SJSA1 (cell line): Measurements from ENCODE around the gene CLEC16A. TPM values are rescaled to one million over a fixed set of nuclear protein-coding genes. Genes with fewer than 3 reads are reported as not detected.

Source experiments
- DNase-seq, 2 experiments: peaks; one replicate each; pipeline ENCODE4 v3.0.0-alpha.2; 2015 to 2020; ENCODE audit warnings: low spot score in 2 of 2, low read depth in 1 of 2
- H3K27ac ChIP-seq: fragments of 250-450 bp; sonication (Bioruptor Pico); 2 replicates; pipeline ENCODE4 v1.5.1; 2020; ENCODE audit warnings: mild to moderate bottlenecking, moderate library complexity
- H3K27me3 ChIP-seq: fragments of 250-450 bp; sonication (Bioruptor Pico); replicated peaks from 2 replicates; pipeline ENCODE4 v1.5.1; 2020; ENCODE audit warnings: mild to moderate bottlenecking, moderate library complexity
- H3K36me3 ChIP-seq: fragments of 250-450 bp; sonication (Bioruptor Pico); 2 replicates; pipeline ENCODE4 v1.5.1; 2020; ENCODE audit warnings: mild to moderate bottlenecking
- H3K4me1 ChIP-seq: fragments of 250-450 bp; sonication (Bioruptor Pico); replicated peaks from 2 replicates; pipeline ENCODE4 v1.6.1; 2021; ENCODE audit warnings: mild to moderate bottlenecking
- H3K4me3 ChIP-seq: fragments of 250-450 bp; sonication (Bioruptor Pico); 2 replicates; pipeline ENCODE4 v1.5.1; 2020; ENCODE audit warnings: mild to moderate bottlenecking
- H3K9me3 ChIP-seq: fragments of 250-450 bp; sonication (Bioruptor Pico); replicated peaks from 2 replicates; pipeline ENCODE4 v1.5.1; 2020; ENCODE audit warnings: mild to moderate bottlenecking
- total RNA-seq: library from RNA; depleted of rRNA; stranded (reverse); fragments of >200 nt; shearing (Covaris generic); gene quantifications from 2 replicates; pipeline ENCODE4 v1.2.3, GENCODE V29; 2014

Gene CLEC16A
- total RNA-seq, 1 experiment from 2014 or later: 14.8 TPM

DNA sequence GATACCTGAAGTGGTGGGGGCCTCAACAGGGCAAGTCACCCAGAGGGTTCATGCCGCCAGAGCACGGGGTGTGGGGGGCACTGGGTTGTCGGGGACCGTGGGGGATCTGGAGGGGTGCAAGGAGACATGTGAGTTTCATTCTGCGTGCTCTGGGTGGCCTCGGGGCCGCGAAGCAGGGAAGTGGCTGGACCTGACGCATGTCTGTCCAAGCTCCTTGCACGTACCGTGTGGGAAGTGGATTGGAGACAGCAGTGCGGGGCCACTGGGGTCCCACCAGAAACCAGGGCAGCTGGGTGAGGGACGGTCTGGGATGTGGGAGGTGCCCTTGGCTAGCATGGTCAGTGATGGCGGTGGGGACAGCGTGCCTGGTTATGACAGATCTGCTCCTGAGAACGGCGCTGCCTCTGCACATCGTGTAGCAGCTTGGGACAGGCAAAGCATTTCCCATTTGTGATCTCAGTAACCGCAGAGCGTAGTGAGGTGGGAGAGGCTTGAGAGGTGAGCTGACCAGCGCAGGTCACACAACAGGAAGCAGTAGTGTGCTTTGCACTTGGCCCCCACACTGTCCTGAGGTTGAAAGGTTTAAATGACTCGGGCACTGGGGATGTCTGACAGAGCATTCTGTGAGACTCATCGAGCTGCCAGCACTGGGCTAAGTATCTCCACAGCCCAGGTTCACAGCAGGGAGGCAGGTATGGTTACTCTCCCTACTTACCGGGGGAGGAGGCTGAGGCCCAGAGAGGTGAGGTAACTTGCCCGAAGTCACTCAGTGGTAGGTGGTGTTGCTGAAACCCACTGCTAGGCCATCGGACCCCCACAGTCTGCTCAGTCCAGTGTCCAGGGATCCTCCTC is 197.3 kb downstream of the CLEC16A start:
- Histone ChIP-seq H3K9me3 (no peaks in the 10 kb centered on the region), H3K27ac (no peak overlapping the region), H3K4me1 (peaks cover 26% of the 10 kb centered on the region), H3K4me3 (no peak overlapping the region), H3K27me3 (no peaks in the 10 kb centered on the region), H3K36me3 (no peaks in the 10 kb centered on the region)
- no peak for DNase-seq

DNA sequence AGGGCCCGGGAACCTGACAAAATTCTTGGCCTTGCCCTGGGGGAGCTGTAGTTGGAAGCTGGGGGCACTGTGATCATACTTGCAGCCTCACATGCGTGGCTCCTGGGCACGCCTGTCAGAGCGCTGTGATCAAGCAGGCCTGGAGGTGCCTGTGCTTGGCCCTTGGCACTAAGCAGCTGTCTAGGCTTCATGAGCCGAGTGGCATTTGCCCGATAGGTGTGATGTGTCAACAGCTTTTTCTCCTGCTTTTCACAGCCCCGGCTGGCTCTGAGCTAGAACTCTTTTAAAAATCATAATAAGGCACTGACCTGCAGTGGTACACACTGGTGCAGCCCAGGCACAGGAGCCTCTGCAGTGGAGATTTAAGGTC is 197.9 kb downstream of the CLEC16A start:
- DNase-seq: no peak
- Histone ChIP-seq H3K4me1 (peaks cover 20% of the 10 kb centered on the region), H3K4me3 (no peak overlapping the region), H3K9me3 (no peaks in the 10 kb centered on the region), H3K27ac (no peak overlapping the region), H3K27me3 (no peaks in the 10 kb centered on the region), H3K36me3 (no peaks in the 10 kb centered on the region)

DNA sequence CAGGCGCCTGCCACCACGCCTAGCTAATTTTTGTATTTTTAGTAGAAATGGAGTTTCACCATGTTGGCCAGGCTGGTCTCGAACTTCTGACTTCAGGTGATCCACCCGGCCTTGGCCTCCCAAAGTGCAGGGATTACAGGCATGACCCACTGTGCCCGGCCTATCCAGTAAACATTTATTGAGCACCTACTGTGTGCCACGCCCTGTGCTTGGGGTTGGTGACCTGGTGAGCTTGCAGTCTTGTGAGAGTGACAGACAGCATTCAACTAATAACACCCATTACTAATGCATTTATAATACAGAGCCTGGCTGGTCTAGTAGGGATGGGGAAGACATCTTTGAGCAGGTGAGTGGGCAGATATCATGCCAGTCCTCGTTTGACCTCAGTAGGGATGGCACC is 198.6 kb downstream of the CLEC16A start:
- no peaks in the 10 kb centered on the region for H3K36me3 ChIP-seq

DNA sequence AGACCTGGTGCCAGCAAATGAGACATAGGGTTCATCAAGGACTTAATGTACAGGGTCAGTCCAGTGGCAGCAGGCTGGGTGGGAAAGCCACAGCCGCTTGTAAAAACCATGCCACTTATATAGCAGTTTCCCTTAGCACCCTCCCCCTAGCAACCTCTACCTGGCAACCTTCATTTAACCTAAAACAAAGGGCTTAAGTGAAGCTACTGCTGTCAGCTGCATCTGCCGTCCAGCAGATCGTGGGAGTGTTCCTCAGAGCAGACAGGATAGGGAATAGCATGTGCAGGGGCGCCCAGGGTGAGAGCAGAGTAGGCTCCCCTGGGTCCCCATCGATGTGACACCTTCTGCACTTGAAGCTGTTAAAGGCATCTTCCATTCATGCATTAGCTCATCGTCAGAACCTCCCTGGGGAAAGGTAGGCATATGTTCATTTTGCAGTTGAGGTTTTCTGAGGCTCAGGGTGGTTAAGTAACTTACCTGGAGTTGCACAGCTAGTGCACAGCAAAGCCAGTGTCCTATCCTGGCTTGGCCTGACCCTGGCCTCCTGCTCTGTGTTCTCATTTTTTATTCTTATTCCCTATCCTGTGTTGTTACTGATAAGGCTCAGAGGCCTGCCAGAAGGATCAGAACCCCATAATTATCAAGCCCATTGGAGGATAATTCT is 199.1 kb downstream of the CLEC16A start:
- Histone ChIP-seq H3K27ac (no peak overlapping the region), H3K27me3 (no peaks in the 10 kb centered on the region), H3K4me3 (no peak overlapping the region), H3K4me1 (peaks cover 11% of the 10 kb centered on the region), H3K36me3 (no peaks in the 10 kb centered on the region), H3K9me3 (no peaks in the 10 kb centered on the region)
- no peak for DNase-seq

More for the DNA sequence above, 198.6 kb downstream of the CLEC16A start:
- no peak overlapping the region for H3K4me3 ChIP-seq
- H3K27ac ChIP-seq: no peak overlapping the region
- no peaks in the 10 kb centered on the region for H3K27me3 ChIP-seq
- DNase-seq: no peak
- peaks cover 16% of the 10 kb centered on the region for H3K4me1 ChIP-seq
- no peaks in the 10 kb centered on the region for H3K9me3 ChIP-seq

DNA sequence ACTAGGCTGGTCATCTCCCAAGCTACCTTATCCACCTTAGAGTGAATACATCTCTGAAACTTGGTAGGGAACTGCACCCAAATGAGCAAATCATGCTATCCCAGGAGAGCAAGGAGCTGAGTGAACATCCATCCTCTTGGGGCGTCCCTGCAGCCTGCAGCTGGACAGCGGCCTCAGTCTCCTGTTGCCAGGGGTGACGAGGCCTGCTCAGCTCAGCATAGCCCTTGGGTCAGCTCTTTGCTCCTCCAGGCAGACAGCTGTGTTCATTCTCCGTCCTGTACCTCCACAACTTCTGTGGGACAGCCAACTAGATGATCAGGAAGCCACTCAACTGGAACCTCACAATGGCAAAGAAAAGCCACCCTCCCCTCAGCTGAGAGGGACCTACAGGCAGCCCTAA is 199.8 kb downstream of the CLEC16A start:
- DNase-seq: no peak
- H3K9me3 ChIP-seq: no peaks in the 10 kb centered on the region
- H3K27me3 ChIP-seq: no peaks in the 10 kb centered on the region
- H3K36me3 ChIP-seq: no peaks in the 10 kb centered on the region
- no peak overlapping the region for H3K27ac ChIP-seq
- H3K4me3 ChIP-seq: no peak overlapping the region
- peaks cover 11% of the 10 kb centered on the region for H3K4me1 ChIP-seq

DNA sequence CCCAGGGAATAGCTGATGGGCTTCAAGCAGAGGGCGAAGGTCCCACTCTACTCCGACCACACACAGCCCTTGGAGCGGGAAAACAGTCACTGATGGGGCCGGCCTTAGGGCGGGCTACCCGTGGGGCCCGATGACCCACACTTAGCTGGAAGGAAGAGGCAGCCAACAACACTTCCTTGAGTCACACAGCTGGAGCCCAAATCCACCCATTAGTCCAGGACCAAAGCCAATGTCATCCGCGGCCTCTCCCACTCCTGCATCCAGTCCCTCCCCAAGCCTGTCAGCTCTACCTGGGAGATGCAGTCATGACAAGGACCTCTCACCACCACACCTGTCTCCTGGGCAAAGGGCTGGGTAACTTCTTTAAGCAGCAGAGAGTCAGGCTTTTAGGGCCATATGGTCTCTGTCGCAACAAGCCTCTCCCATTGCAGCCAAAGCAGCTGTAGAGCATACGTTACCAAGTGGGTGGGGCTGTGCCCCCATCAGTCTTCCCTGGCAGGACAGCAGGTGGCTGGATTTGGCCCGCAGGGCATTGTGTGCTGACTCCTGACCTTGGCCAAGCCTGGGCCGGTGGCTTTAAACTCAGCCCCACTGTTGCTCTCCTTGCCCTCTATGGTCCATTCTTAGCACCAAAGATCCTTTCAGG is 200.9 kb downstream of the CLEC16A start:
- Histone ChIP-seq H3K36me3 (no peaks in the 10 kb centered on the region), H3K4me1 (peaks cover 4% of the 10 kb centered on the region), H3K4me3 (no peak overlapping the region), H3K9me3 (0 out of 2 replicates have a peak, but pooled peaks cover under 1% of the 10 kb centered on the region), H3K27ac (no peak overlapping the region), H3K27me3 (no peaks in the 10 kb centered on the region)
- DNase-seq: no peak

DNA sequence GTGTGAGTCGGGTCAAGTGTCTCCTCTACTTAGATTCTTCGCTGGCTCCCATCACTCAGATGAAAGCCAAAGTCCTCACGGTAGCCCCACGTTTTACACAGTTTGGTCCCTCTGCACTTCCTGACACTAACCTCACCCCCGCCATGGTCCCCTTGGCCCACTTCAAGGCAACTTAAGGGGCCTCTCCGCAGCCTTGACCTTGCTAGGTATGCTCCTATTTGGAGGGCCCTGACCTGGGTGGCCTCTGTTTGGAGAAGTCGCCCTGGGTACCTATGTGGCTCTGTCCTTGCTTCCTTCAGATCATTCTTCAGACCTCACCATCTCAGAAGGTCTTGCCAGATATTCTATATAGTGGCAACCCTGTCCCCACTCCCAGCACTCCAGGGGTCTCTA is 201.5 kb downstream of the CLEC16A start:
- Histone ChIP-seq H3K36me3 (no peaks in the 10 kb centered on the region), H3K27ac (no peak overlapping the region), H3K4me1 (no peaks in the 10 kb centered on the region), H3K27me3 (no peaks in the 10 kb centered on the region), H3K9me3 (0 out of 2 replicates have a peak, but pooled peaks cover 2% of the 10 kb centered on the region), H3K4me3 (no peak overlapping the region)
- no peak for DNase-seq

DNA sequence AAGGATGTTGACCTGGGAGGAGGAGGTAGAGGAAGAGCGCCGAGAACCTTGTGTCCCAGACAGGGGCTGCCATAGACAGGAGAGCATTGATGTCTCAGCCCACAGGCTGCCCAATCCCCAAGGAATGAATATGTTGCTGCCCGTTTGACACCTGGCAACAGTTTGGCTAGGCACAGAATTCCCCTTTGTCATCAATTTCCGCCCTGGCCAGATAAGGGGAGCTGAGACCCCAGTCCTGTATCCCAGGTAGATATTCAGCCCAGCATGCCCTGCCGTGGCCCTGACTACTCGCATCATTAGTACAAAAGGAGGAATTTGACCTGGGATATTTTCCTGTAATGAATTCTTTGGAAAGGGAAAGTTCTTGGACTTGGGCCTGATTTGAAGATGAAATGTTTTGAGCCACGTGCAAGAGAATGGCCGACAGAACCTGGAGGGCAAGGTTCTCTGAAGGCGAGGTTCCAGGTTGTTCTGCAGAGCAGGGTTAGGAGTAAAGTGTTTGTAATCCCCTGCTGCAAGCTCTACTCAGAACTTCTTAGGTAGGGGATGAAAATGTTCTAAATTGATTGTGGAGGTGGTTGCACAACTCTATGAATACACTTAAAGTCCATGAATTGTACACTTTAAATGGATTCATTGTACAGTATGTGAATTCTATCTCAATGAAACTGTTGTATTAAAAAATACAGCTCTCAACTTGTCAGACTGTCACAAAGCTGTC is 202.8 kb downstream of the CLEC16A start:
- Histone ChIP-seq H3K27ac (no peak overlapping the region), H3K27me3 (no peaks in the 10 kb centered on the region), H3K4me1 (no peaks in the 10 kb centered on the region), H3K4me3 (no peak overlapping the region), H3K9me3 (0 out of 2 replicates have a peak, but pooled peaks cover 2% of the 10 kb centered on the region), H3K36me3 (no peaks in the 10 kb centered on the region)
- DNase-seq: no peak

DNA sequence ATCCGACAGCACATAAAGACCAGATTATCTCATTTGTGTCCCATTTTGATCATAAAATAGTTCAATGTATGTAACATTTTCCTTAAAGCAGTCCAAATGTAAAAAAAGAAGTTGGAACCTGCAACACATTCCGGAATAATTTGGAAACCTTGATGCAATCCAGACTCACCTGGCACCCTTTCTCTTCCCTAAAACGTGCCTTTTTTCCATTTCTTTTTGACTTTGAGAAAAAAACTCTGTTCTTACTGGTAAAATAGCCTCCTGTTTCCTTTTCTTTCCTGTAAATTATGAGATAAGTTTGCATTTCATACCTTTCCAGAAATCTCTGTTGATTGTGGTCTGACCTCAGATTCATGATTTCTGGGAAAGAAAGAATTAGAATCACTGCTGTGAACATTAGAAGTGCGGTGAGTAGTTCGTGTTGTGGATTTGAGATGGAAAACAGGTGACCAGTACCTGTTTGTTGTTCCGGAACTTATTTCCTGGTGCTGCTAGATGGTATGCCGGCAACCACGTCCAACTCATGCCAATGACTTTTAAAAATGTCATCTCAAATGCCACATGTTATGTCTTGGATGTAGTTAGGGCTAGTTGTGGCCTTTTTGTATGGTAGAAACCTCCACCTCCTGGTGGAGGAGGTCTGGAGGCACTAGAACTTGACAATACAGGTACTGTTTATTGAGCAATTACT is 203.5 kb downstream of the CLEC16A start:
- DNase-seq: no peak
- 0 out of 2 replicates have a peak, but pooled peaks cover 2% of the 10 kb centered on the region for H3K9me3 ChIP-seq
- no peaks in the 10 kb centered on the region for H3K27me3 ChIP-seq
- H3K27ac ChIP-seq: no peak overlapping the region
- no peaks in the 10 kb centered on the region for H3K4me1 ChIP-seq
- H3K4me3 ChIP-seq: no peak overlapping the region
- H3K36me3 ChIP-seq: no peaks in the 10 kb centered on the region

DNA sequence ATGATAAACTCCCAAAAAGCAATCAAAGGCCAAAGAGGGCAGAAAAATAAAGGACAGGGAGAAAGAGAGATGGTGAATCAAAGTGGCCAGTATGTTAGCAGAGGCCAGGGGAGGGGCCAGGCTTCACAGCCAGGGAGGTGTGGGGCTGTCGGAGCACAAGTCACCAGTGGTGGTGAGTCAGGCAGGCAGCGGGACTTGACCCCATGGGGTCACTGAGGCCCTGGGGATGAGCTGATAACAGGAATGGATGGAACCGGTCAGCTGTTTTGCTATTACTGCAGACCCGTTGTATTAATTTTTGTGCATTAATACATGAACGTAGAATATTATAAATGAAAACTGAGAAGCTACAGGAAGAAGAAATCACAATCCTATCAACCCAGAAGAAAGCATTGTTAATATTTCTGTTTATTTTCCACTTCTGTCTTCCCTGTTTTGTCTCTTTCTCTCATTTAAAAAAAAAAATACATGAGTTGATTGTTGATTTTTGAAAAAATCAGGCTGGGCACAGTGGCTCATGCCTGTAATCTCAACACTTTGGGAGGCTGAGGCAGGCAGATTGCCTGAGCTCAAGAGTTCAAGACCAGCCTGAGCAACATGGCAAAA is 204.8 kb downstream of the CLEC16A start:
- H3K4me1 ChIP-seq: no peaks in the 10 kb centered on the region
- H3K27me3 ChIP-seq: no peaks in the 10 kb centered on the region
- H3K9me3 ChIP-seq: 0 out of 2 replicates have a peak, but pooled peaks cover 2% of the 10 kb centered on the region
- DNase-seq: no peak
- no peaks in the 10 kb centered on the region for H3K36me3 ChIP-seq
- no peak overlapping the region for H3K27ac ChIP-seq
- H3K4me3 ChIP-seq: no peak overlapping the region

DNA sequence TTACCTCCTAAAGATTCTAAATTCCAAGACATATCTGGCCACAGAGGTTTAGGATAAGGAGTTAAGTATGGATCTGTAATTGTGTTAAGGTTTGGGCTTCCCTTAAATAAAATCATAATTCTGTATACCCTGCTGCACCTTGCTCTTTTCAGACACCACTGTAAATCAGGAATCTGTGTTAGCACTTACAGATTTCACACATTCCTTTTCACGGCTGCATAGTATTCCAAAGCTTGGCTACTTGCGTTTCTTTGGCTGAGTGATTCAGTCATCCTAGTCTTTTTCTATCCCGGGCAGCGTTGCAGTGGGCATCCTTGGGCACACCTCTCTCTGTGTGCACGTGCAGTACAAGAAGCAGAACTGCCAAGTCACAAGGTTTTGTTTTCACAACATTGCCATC is 205.8 kb downstream of the CLEC16A start:
- Histone ChIP-seq H3K27me3 (no peaks in the 10 kb centered on the region), H3K4me1 (peaks cover 1% of the 10 kb centered on the region; the same call in 1 of the 2 replicates), H3K4me3 (no peak overlapping the region), H3K27ac (no peak overlapping the region), H3K9me3 (0 out of 2 replicates have a peak, but pooled peaks cover 2% of the 10 kb centered on the region), H3K36me3 (no peaks in the 10 kb centered on the region)
- no peak for DNase-seq

DNA sequence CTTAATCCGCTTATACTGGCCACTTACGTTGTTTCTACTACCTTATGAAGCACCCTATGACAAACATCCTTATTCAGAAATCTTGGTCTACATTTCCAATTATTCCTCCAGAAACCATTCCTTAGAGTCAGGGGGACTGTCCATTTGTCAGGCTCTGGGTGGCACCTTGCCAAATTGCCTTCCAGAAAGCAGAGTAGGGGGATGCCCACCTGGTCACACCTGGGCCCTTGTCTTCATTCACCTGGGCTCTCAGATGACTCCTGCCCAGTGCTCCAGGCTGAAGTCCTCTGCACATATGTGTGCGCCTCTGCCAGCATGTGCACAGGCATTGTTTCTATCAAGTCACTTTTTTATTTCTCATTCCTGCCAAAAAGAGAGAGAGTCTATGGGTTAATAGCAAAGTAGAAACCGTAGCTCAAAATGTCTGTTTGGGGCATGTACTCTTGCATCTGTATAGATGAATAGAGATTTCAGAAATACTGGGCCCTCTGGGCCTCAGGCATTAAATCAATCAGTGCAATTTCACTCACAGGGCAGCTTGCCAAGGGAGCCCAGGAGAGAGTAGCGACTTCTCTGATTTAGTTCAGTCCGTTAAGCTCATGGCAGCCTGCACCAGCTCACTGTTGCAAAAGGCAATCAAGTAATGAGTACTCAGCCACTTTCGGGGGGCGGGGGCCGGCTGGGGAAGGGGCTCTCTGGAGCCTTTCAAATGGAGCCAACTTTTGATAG is 207.0 kb downstream of the CLEC16A start:
- Histone ChIP-seq H3K27me3 (no peaks in the 10 kb centered on the region), H3K9me3 (0 out of 2 replicates have a peak, but pooled peaks cover 2% of the 10 kb centered on the region), H3K4me1 (peaks cover 7% of the 10 kb centered on the region; the same call in 1 of the 2 replicates), H3K36me3 (no peaks in the 10 kb centered on the region), H3K4me3 (no peak overlapping the region), H3K27ac (no peak overlapping the region)
- DNase-seq: no peak
